Muscle layer of colon (tissue), 2 donors: ENCODE data around the gene RANBP10.

Experiments used
- H3K27ac ChIP-seq: one replicate; pipeline ENCODE4 v1.7.0; 2013; ENCODE audit warnings: low read depth, mild to moderate bottlenecking, low read length, moderate library complexity
- H3K27me3 ChIP-seq, 2 donors: one replicate each; pipeline ENCODE4 v1.7.0; 2013; ENCODE audit warnings: low read length in 2 of 2, mild to moderate bottlenecking in 2 of 2; ENCODE audit not compliant: insufficient read depth in 2 of 2, control insufficient read depth in 1 of 2
- H3K36me3 ChIP-seq: one replicate; pipeline ENCODE4 v1.7.0; 2013; ENCODE audit warnings: mild to moderate bottlenecking, low read length; ENCODE audit not compliant: insufficient read depth
- H3K4me1 ChIP-seq: one replicate; pipeline ENCODE4 v1.7.0; 2013; ENCODE audit warnings: mild to moderate bottlenecking, low read length; ENCODE audit not compliant: insufficient read depth
- H3K4me3 ChIP-seq, 2 donors: one replicate each; pipeline ENCODE4 v1.7.0; 2013; ENCODE audit warnings: low read length in 2 of 2, low read depth in 1 of 2, mild to moderate bottlenecking in 1 of 2, moderate library complexity in 1 of 2
- H3K9ac ChIP-seq: one replicate; pipeline ENCODE4 v1.7.0; 2013; ENCODE audit warnings: low read length
- H3K9me3 ChIP-seq: one replicate; pipeline ENCODE4 v1.7.0; 2013; ENCODE audit warnings: mild to moderate bottlenecking, low read length
- donor health status: abdominal sarcoma.
- donor health status: Adenocarcinoma of cecum.

The RANBP10 gene

DNA sequence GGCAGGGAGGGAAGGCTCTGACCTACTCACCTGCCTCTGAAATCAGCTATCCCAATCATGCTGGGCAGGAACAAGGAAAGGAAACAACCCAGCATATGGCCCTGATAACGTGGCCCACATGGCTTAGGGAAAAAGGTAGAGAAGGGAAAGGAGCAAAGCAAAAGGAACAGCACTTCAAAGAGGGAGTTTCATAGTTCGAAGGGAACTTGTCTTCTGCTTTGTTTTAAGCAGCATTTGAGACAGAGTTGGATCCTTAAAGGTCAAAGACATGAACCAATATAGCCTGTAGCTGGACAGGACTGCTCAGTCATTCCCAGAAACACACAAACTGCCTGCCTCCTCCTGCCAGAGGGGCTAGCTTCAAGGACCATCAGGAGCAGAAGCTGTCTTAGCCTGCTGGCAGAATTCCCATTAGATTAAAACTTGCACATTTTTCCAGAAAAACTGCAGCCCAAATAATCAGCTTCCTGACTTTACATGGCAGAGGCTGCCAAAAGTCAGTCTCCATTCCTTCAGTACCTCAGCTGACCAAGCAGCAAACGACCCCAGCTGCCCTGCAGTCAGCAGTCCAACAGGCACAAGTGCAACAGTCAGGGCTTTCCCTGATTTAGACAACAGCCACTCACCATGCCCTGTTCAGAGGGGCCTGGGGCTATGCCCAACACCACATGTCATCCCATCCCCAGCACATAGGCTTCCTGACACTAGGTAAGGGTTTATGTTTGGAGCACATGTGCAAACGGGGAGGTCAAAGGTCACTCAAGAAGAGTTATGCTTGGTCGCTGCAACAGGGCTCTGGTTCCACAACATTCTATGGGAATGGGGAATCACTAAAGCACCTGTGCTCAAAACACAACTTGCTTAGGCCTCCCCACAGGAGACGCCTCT is 32.5 kb downstream of the RANBP10 start:
- Histone ChIP-seq H3K27me3 (no peaks in the 10 kb centered on the region), H3K4me3 (no peak overlapping the region), H3K27ac (no peak overlapping the region), H3K9ac (no peak overlapping the region), H3K36me3 (peaks cover 6% of the 10 kb centered on the region), H3K4me1 (peaks cover 21% of the 10 kb centered on the region), H3K9me3 (no peaks in the 10 kb centered on the region)

DNA sequence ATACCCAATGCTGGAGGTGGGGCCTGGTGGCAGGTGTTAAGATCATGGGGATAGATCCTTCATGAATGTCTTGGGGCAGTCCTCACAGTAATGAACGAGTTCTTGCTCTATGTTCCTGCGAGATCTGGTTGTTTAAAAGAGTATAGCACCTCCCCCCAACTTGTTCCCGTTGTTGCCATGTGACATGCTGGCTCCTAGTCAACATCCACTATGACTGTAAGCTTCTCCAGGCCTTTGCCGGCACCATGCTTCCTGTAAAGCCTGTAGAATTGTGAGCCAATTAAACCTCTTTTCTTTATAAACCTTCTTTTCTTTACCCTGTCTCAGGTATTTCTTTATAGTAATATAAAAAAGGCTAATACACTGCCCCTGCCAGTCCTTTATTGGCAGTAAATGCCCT is 33.3 kb downstream of the RANBP10 start:
- Histone ChIP-seq H3K9ac (no peak overlapping the region), H3K27ac (no peak overlapping the region), H3K9me3 (no peaks in the 10 kb centered on the region), H3K27me3 (no peaks in the 10 kb centered on the region), H3K4me1 (peaks cover 21% of the 10 kb centered on the region), H3K4me3 (no peak overlapping the region), H3K36me3 (peaks cover 6% of the 10 kb centered on the region)

DNA sequence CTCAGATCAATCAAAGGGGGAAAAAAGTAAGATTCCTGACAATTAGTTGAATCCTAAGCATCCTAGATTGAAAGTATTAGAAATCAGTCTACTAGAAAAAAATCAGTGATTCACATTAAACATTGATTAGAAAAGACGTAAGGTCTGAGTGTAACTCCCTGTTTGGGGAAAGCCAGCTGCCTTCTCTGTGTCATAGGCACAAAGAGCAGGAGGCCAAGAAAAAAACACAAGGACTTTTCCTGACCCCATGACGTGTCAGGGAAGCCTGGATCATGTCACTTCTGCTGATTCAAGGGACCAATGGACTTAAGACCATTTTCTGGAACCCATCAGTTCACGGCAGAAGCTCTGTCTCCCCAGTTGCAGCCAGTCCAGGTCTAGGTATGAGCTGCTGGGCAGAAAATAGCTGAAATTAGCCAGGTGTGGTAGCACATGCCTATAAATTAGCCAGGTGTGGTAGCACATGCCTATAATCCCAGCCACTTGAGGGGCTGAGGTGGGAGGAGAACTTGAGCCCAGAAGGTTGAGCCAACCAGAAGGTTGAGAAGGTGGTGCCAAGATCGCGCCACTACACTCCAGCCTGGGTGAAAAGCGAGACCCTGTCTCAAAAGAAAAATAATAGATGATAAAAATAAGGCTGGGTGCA is 35.9 kb downstream of the RANBP10 start:
- Histone ChIP-seq H3K27me3 (no peaks in the 10 kb centered on the region), H3K36me3 (peaks cover 6% of the 10 kb centered on the region), H3K4me3 (no peak overlapping the region), H3K27ac (no peak overlapping the region), H3K9me3 (no peaks in the 10 kb centered on the region), H3K4me1 (peaks cover 21% of the 10 kb centered on the region), H3K9ac (no peak overlapping the region)

DNA sequence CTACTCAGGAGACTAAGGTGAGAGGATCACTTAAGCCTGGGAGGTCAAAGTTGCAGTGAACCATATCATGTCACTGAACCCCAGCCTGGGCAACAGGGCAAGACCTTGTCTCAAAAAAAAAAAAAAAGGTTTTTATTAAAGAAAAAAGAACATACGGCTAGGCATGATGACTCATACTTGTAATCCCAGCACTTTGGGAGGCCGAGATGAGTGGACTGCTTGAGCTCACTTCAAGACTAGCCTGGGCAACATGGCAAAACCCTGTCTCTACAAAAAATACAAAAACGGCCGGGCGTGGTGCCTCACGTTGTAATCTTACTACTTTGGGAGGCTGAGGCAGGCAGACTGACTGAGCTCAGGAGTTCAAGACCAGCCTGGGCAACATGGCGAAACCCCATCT is 38.4 kb downstream of the RANBP10 start:
- no peaks in the 10 kb centered on the region for H3K9me3 ChIP-seq
- no peak overlapping the region for H3K27ac ChIP-seq
- H3K9ac ChIP-seq = no peak overlapping the region
- H3K36me3 ChIP-seq = peaks cover 8% of the 10 kb centered on the region
- H3K4me1 ChIP-seq = peaks cover 5% of the 10 kb centered on the region
- no peak overlapping the region for H3K4me3 ChIP-seq
- no peaks in the 10 kb centered on the region for H3K27me3 ChIP-seq

GRCh38 chr16:67766291-67766690 is 40.1 kb downstream of the RANBP10 start:
- H3K9me3 ChIP-seq = no peaks in the 10 kb centered on the region
- H3K36me3 ChIP-seq = peaks cover 15% of the 10 kb centered on the region
- no peaks in the 10 kb centered on the region for H3K4me1 ChIP-seq
- H3K4me3 ChIP-seq = no peak overlapping the region
- H3K27me3 ChIP-seq = no peaks in the 10 kb centered on the region
- no peak overlapping the region for H3K27ac ChIP-seq
- H3K9ac ChIP-seq = no peak overlapping the region

- H3K9me3 ChIP-seq = no peaks in the 10 kb centered on the region
- no peaks in the 10 kb centered on the region for H3K4me1 ChIP-seq
- H3K36me3 ChIP-seq = peaks cover 9% of the 10 kb centered on the region
- H3K9ac ChIP-seq = no peak overlapping the region
- no peak overlapping the region for H3K27ac ChIP-seq
- H3K4me3 ChIP-seq = no peak overlapping the region
- H3K27me3 ChIP-seq = no peaks in the 10 kb centered on the region
Observed at GRCh38 chr16:67764158-67764667, 42.1 kb downstream of the RANBP10 start.

GRCh38 chr16:67763066-67763465 is 43.3 kb downstream of the RANBP10 start:
- no peak overlapping the region for H3K9ac ChIP-seq
- no peaks in the 10 kb centered on the region for H3K4me1 ChIP-seq
- no peaks in the 10 kb centered on the region for H3K9me3 ChIP-seq
- H3K27ac ChIP-seq = no peak overlapping the region
- peaks cover 9% of the 10 kb centered on the region for H3K36me3 ChIP-seq
- no peak overlapping the region for H3K4me3 ChIP-seq
- H3K27me3 ChIP-seq = no peaks in the 10 kb centered on the region

GRCh38 chr16:67762385-67762784 is 44.0 kb downstream of the RANBP10 start:
- H3K4me3 ChIP-seq = no peak overlapping the region
- H3K9me3 ChIP-seq = no peaks in the 10 kb centered on the region

GRCh38 chr16:67761924-67762323 is 44.4 kb downstream of the RANBP10 start:
- peaks cover 9% of the 10 kb centered on the region for H3K36me3 ChIP-seq
- H3K27me3 ChIP-seq = no peaks in the 10 kb centered on the region
- H3K9me3 ChIP-seq = no peaks in the 10 kb centered on the region
- no peak overlapping the region for H3K4me3 ChIP-seq
- no peak overlapping the region for H3K9ac ChIP-seq
- H3K4me1 ChIP-seq = no peaks in the 10 kb centered on the region
- H3K27ac ChIP-seq = no peak overlapping the region

More at GRCh38 chr16:67762385-67762784, 44.0 kb downstream of the RANBP10 start:
- Histone ChIP-seq H3K27me3 (no peaks in the 10 kb centered on the region), H3K9ac (no peak overlapping the region), H3K36me3 (peaks cover 9% of the 10 kb centered on the region), H3K27ac (no peak overlapping the region), H3K4me1 (no peaks in the 10 kb centered on the region)

- Histone ChIP-seq H3K9me3 (no peaks in the 10 kb centered on the region), H3K4me1 (no peaks in the 10 kb centered on the region), H3K27ac (no peak overlapping the region), H3K9ac (no peak overlapping the region), H3K4me3 (no peak overlapping the region), H3K36me3 (peaks cover 9% of the 10 kb centered on the region), H3K27me3 (no peaks in the 10 kb centered on the region)
Observed at GRCh38 chr16:67760956-67761230, 45.5 kb downstream of the RANBP10 start.

GRCh38 chr16:67760206-67760955 is 46.0 kb downstream of the RANBP10 start:
- Histone ChIP-seq H3K9me3 (no peaks in the 10 kb centered on the region), H3K4me3 (no peak overlapping the region), H3K9ac (no peak overlapping the region), H3K27ac (no peak overlapping the region), H3K36me3 (peaks cover 9% of the 10 kb centered on the region), H3K27me3 (no peaks in the 10 kb centered on the region), H3K4me1 (no peaks in the 10 kb centered on the region)
